Astrocyte (in vitro differentiated cells and primary cell): ENCODE data around the gene SLC35B2. TPM values are rescaled to one million over a fixed set of nuclear protein-coding genes. Genes with fewer than 3 reads are reported as not detected.

ENCODE experiments used
- DNase-seq: peaks from one replicate; pipeline ENCODE4 v3.0.0-alpha.2; 2010; ENCODE audit warnings: low read depth
- FAIRE-seq: peaks from 2 replicates; lab custom pipeline; 2011; peaks lifted over from hg19 to GRCh38; lab: Jason Lieb, UNC
- H2AFZ ChIP-seq: 2 replicates; pipeline ENCODE4 v1.6.0; 2012; ENCODE audit warnings: low read depth, low read length, inconsistent platforms
- H3K27ac ChIP-seq: 2 replicates; pipeline ENCODE4 v1.5.1; 2011; ENCODE audit warnings: low read depth, low read length, inconsistent platforms
- H3K27me3 ChIP-seq: 2 replicates; pipeline ENCODE4 v1.6.0; 2011; ENCODE audit warnings: low read length, inconsistent platforms; ENCODE audit not compliant: insufficient read depth
- H3K36me3 ChIP-seq: 2 replicates; pipeline ENCODE4 v1.5.1; 2011; ENCODE audit warnings: low read length, inconsistent platforms; ENCODE audit not compliant: insufficient read depth
- H3K4me1 ChIP-seq: 2 replicates; pipeline ENCODE4 v1.5.1; 2011; ENCODE audit warnings: low read length, inconsistent platforms; ENCODE audit not compliant: insufficient read depth
- H3K4me2 ChIP-seq: 2 replicates; pipeline ENCODE4 v1.6.0; 2012; ENCODE audit warnings: low read length, inconsistent platforms
- H3K4me3 ChIP-seq: 2 replicates; pipeline ENCODE4 v1.5.1; 2011; ENCODE audit warnings: low read depth, mild to moderate bottlenecking, low read length, inconsistent platforms; ENCODE audit not compliant: insufficient read depth
- H3K79me2 ChIP-seq: 2 replicates; pipeline ENCODE4 v1.6.0; 2012; ENCODE audit warnings: mild to moderate bottlenecking, low read length, inconsistent platforms; ENCODE audit not compliant: insufficient read depth
- H3K9ac ChIP-seq: 2 replicates; pipeline ENCODE4 v1.6.0; 2012; ENCODE audit warnings: mild to moderate bottlenecking, low read length, inconsistent platforms
- H3K9me3 ChIP-seq: 2 replicates; pipeline ENCODE4 v1.5.1; 2012; ENCODE audit warnings: low read depth, mild to moderate bottlenecking, low read length, inconsistent platforms; ENCODE audit not compliant: insufficient read depth
- H4K20me1 ChIP-seq: 2 replicates; pipeline ENCODE4 v1.6.0; 2012; ENCODE audit warnings: low read length, inconsistent platforms; ENCODE audit not compliant: insufficient read depth
- H3K27ac Mint-ChIP-seq: one replicate; pipeline ENCODE4 v1.8.0; 2021; ENCODE audit warnings: mild to moderate bottlenecking, mixed read lengths; ENCODE audit not compliant: unreplicated experiment
- H3K27me3 Mint-ChIP-seq: one replicate; pipeline ENCODE4 v1.8.0; 2021; ENCODE audit warnings: low read depth, mixed read lengths; ENCODE audit not compliant: unreplicated experiment
- H3K36me3 Mint-ChIP-seq: one replicate; pipeline ENCODE4 v1.8.0; 2021; ENCODE audit warnings: low read depth, mixed read lengths; ENCODE audit not compliant: unreplicated experiment
- H3K4me1 Mint-ChIP-seq: one replicate; pipeline ENCODE4 v1.8.0; 2021; ENCODE audit warnings: low read depth, mixed read lengths; ENCODE audit not compliant: unreplicated experiment
- H3K4me3 Mint-ChIP-seq: one replicate; pipeline ENCODE4 v1.8.0; 2021; ENCODE audit warnings: mild to moderate bottlenecking, moderate library complexity, mixed read lengths; ENCODE audit not compliant: unreplicated experiment
- H3K9me3 Mint-ChIP-seq: one replicate; pipeline ENCODE4 v1.8.0; 2021; ENCODE audit warnings: mild to moderate bottlenecking, mixed read lengths; ENCODE audit not compliant: unreplicated experiment
- EZH2 ChIP-seq: IDR thresholded peaks from 2 replicates; pipeline ENCODE4 v1.6.1; 2012; ENCODE audit warnings: mild to moderate bottlenecking, low read length, inconsistent platforms; ENCODE audit not compliant: insufficient read depth
- total RNA-seq: library from RNA; stranded (reverse); gene quantifications from 2 replicates; pipeline ENCODE4 v1.2.1, GENCODE V29; 2021
- TF ChIP-seq, protein P1 (sequence below): IDR thresholded peaks from 2 replicates; pipeline ENCODE4 v1.5.1; 2011; ENCODE audit warnings: low read depth, mild to moderate bottlenecking, inconsistent platforms, low read length, moderate library complexity; ENCODE audit not compliant: insufficient read depth

Gene SLC35B2
- total RNA-seq, 1 donor from 2014 or later = 61.8 TPM

- Histone ChIP-seq H3K36me3 (no peaks in the 10 kb centered on the region), H4K20me1 (no peaks in the 10 kb centered on the region), H3K9ac (no peak overlapping the region), H3K4me1 (peaks cover 15% of the 10 kb centered on the region), H3K4me3 (no peak overlapping the region), H3K27ac (no peak overlapping the region), H3K4me2 (no peak overlapping the region), H3K27me3 (peaks cover 6% of the 10 kb centered on the region), H2AFZ (no peak overlapping the region), H3K9me3 (no peaks in the 10 kb centered on the region), H3K79me2 (no peaks in the 10 kb centered on the region)
- DNase-seq (no peak), FAIRE-seq (no peak)
- Mint-ChIP-seq H3K27ac (no peak overlapping the region), H3K36me3 (no peaks in the 10 kb centered on the region), H3K9me3 (no peaks in the 10 kb centered on the region), H3K4me1 (peaks cover 13% of the 10 kb centered on the region), H3K4me3 (no peak overlapping the region), H3K27me3 (peaks cover 23% of the 10 kb centered on the region)
- TF ChIP-seq, protein P1, sequence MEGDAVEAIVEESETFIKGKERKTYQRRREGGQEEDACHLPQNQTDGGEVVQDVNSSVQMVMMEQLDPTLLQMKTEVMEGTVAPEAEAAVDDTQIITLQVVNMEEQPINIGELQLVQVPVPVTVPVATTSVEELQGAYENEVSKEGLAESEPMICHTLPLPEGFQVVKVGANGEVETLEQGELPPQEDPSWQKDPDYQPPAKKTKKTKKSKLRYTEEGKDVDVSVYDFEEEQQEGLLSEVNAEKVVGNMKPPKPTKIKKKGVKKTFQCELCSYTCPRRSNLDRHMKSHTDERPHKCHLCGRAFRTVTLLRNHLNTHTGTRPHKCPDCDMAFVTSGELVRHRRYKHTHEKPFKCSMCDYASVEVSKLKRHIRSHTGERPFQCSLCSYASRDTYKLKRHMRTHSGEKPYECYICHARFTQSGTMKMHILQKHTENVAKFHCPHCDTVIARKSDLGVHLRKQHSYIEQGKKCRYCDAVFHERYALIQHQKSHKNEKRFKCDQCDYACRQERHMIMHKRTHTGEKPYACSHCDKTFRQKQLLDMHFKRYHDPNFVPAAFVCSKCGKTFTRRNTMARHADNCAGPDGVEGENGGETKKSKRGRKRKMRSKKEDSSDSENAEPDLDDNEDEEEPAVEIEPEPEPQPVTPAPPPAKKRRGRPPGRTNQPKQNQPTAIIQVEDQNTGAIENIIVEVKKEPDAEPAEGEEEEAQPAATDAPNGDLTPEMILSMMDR = no peak
- TF ChIP-seq EZH2 = no peak
Measured at GRCh38 chr6:44214307-44214706, 43.0 kb downstream of the SLC35B2 start.

GRCh38 chr6:44211284-44211683, 46.0 kb downstream of the SLC35B2 start:
- TF ChIP-seq, protein P1 = no peak
- no peak for TF ChIP-seq EZH2
- H4K20me1 ChIP-seq = no peaks in the 10 kb centered on the region
- no peak for DNase-seq
- H3K4me3 ChIP-seq = no peak overlapping the region
- H3K9me3 ChIP-seq = no peaks in the 10 kb centered on the region
- H3K36me3 ChIP-seq = no peaks in the 10 kb centered on the region
- H3K79me2 ChIP-seq = no peaks in the 10 kb centered on the region
- H3K27ac ChIP-seq = no peak overlapping the region
- no peak overlapping the region for H3K27ac Mint-ChIP-seq
- H3K9me3 Mint-ChIP-seq = no peaks in the 10 kb centered on the region
- no peaks in the 10 kb centered on the region for H3K4me1 Mint-ChIP-seq
- peaks cover 9% of the 10 kb centered on the region for H3K27me3 ChIP-seq
- H3K36me3 Mint-ChIP-seq = no peaks in the 10 kb centered on the region
- no peak overlapping the region for H2AFZ ChIP-seq
- no peak overlapping the region for H3K4me2 ChIP-seq
- H3K9ac ChIP-seq = no peak overlapping the region
- FAIRE-seq = no peak
- no peaks in the 10 kb centered on the region for H3K4me1 ChIP-seq
- H3K4me3 Mint-ChIP-seq = no peak overlapping the region
- H3K27me3 Mint-ChIP-seq = peaks cover 20% of the 10 kb centered on the region

GRCh38 chr6:44207966-44208365, 49.4 kb downstream of the SLC35B2 start:
- H3K27me3 ChIP-seq = peaks cover 4% of the 10 kb centered on the region
- H3K9ac ChIP-seq = no peak overlapping the region
- no peaks in the 10 kb centered on the region for H3K9me3 ChIP-seq
- no peaks in the 10 kb centered on the region for H3K4me1 ChIP-seq
- no peak overlapping the region for H2AFZ ChIP-seq
- no peak overlapping the region for H3K27ac ChIP-seq
- H3K9me3 Mint-ChIP-seq = no peaks in the 10 kb centered on the region
- peaks cover 8% of the 10 kb centered on the region for H3K27me3 Mint-ChIP-seq
- no peaks in the 10 kb centered on the region for H3K79me2 ChIP-seq
- no peaks in the 10 kb centered on the region for H4K20me1 ChIP-seq
- no peak overlapping the region for H3K4me3 Mint-ChIP-seq
- H3K4me2 ChIP-seq = no peak overlapping the region
- FAIRE-seq = no peak
- DNase-seq = no peak
- H3K27ac Mint-ChIP-seq = no peak overlapping the region
- H3K4me1 Mint-ChIP-seq = no peaks in the 10 kb centered on the region
- no peak overlapping the region for H3K4me3 ChIP-seq
- no peaks in the 10 kb centered on the region for H3K36me3 ChIP-seq
- no peaks in the 10 kb centered on the region for H3K36me3 Mint-ChIP-seq
- TF ChIP-seq, protein P1 = no peak
- TF ChIP-seq EZH2 = no peak

Other genes with a start within 250 kb of the SLC35B2 start
- gene MRPL14, start 130.1 kb downstream of the SLC35B2 start, total RNA-seq = 53.4 and 56.1 TPM in 2 replicates
- 86.6 and 95.6 TPM in 2 replicates for gene TMEM63B, start 130.0 kb downstream of the SLC35B2 start, total RNA-seq
- gene CAPN11, start 98.7 kb downstream of the SLC35B2 start, total RNA-seq = not detected in 2 replicates
- not detected in 2 replicates for gene MYMX, start 40.6 kb downstream of the SLC35B2 start, total RNA-seq
- 14.8 and 15.3 TPM in 2 replicates for gene SLC29A1, start 33.9 kb downstream of the SLC35B2 start, total RNA-seq
- gene HSP90AB1, start 10.4 kb downstream of the SLC35B2 start, total RNA-seq = 859 and 914 TPM in 2 replicates
- gene NFKBIE, start 8.0 kb upstream of the SLC35B2 start, total RNA-seq = 10.1 and 11.0 TPM in 2 replicates
- gene TMEM151B, start 12.9 kb upstream of the SLC35B2 start, total RNA-seq = 0.07 and 0.09 TPM in 2 replicates
- 10.9 and 12.3 TPM in 2 replicates for gene AARS2, start 55.8 kb upstream of the SLC35B2 start, total RNA-seq
- gene SPATS1, start 85.1 kb upstream of the SLC35B2 start, total RNA-seq = not detected in 2 replicates
- 16.8 and 18.2 TPM in 2 replicates for gene CDC5L, start 130.2 kb upstream of the SLC35B2 start, total RNA-seq